Calu3 (cell line): ENCODE data around the gene PLEKHH1. TPM values are rescaled to one million over a fixed set of nuclear protein-coding genes. Genes with fewer than 3 reads are reported as not detected.
A peak's percentile ranks its signal among the peaks of the same experiment; 100 is the strongest.

Source experiments
- BruUV-seq: library from RNA; stranded (reverse); fragments of 400-500 nt; replicated peaks from 2 replicates; lab custom pipeline; 2021; lab: Mats Ljungman, UMichigan
- CTCF ChIA-PET: fragments of 300-600 bp; sonication (Branson Sonifier 250); formaldehyde crosslinking; loops from one replicate; lab custom pipeline; 2022; ENCODE audit warnings: antibody characterized with exemption; lab: Charles Lee
- DNase-seq: peaks from one replicate; pipeline ENCODE4 v3.0.0; 2022
- H3K27ac Mint-ChIP-seq: one replicate; pipeline ENCODE4 v1.8.0; 2022; ENCODE audit warnings: mixed read lengths; ENCODE audit not compliant: unreplicated experiment
- H3K27me3 Mint-ChIP-seq: one replicate; pipeline ENCODE4 v1.8.0; 2022; ENCODE audit warnings: mixed read lengths; ENCODE audit not compliant: unreplicated experiment
- H3K36me3 Mint-ChIP-seq: one replicate; pipeline ENCODE4 v1.8.0; 2022; ENCODE audit warnings: mild to moderate bottlenecking, moderate library complexity, mixed read lengths; ENCODE audit not compliant: insufficient read depth, unreplicated experiment
- H3K4me1 Mint-ChIP-seq: one replicate; pipeline ENCODE4 v1.8.0; 2022; ENCODE audit warnings: mild to moderate bottlenecking, low read depth, mixed read lengths; ENCODE audit not compliant: unreplicated experiment
- H3K4me3 Mint-ChIP-seq: one replicate; pipeline ENCODE4 v1.8.0; 2022; ENCODE audit warnings: mild to moderate bottlenecking, low read depth, moderate library complexity, mixed read lengths; ENCODE audit not compliant: unreplicated experiment
- H3K9me3 Mint-ChIP-seq: one replicate; pipeline ENCODE4 v1.8.0; 2022; ENCODE audit warnings: low read depth, mixed read lengths; ENCODE audit not compliant: unreplicated experiment
- CTCF ChIP-seq: fragments of 200-600 bp; IDR thresholded peaks from one replicate; pipeline ENCODE4 v1.8.0; 2022; ENCODE audit warnings: antibody characterized with exemption; ENCODE audit not compliant: unreplicated experiment
- intact Hi-C: fragments of 100-400 bp; cut with micrococcal nuclease; formaldehyde crosslinking; loops from one replicate; pipeline ENCODE4 v1.10.0; 2022; ENCODE audit not compliant: unreplicated experiment
- total RNA-seq: library from RNA; stranded (reverse); gene quantifications from 2 replicates; pipeline ENCODE4 v1.2.3, GENCODE V29; 2022

Gene PLEKHH1
- total RNA-seq, 1 experiment from 2014 or later = 11.8 TPM

GRCh38 chr14:67581643-67582042 is 48.6 kb downstream of the PLEKHH1 start:
- Mint-ChIP-seq H3K27me3 (no peaks in the 10 kb centered on the region), H3K36me3 (peaks cover 5% of the 10 kb centered on the region)
- CTCF ChIA-PET = interaction anchor here (0.6 to 3.6 kb wide), 4 partner anchors 10 to 123 kb away, joined by 3 to 31 read pairs (median 7); partner anchors contain the start of gene PIGH

GRCh38 chr14:67582061-67582460 is 49.0 kb downstream of the PLEKHH1 start:
- H3K9me3 Mint-ChIP-seq = no peaks in the 10 kb centered on the region
- H3K27me3 Mint-ChIP-seq = no peaks in the 10 kb centered on the region
- no peak for TF ChIP-seq CTCF
- no TSS peak for BruUV-seq
- intact Hi-C loops = no loop called here
- H3K27ac Mint-ChIP-seq = no peak overlapping the region
- no peak overlapping the region for H3K4me3 Mint-ChIP-seq
- CTCF ChIA-PET = interaction anchor here (3.2 to 3.6 kb wide), 2 partner anchors 55 to 122 kb away, joined by 11 to 31 read pairs; no protein-coding TSS in a partner anchor
- no peak for DNase-seq
- no peaks in the 10 kb centered on the region for H3K4me1 Mint-ChIP-seq
- H3K36me3 Mint-ChIP-seq = peaks cover 6% of the 10 kb centered on the region

More at GRCh38 chr14:67581643-67582042, 48.6 kb downstream of the PLEKHH1 start:
- no TSS peak for BruUV-seq
- no peak for TF ChIP-seq CTCF
- no peaks in the 10 kb centered on the region for H3K9me3 Mint-ChIP-seq
- H3K27ac Mint-ChIP-seq = no peak overlapping the region
- intact Hi-C loops = no loop called here
- no peak overlapping the region for H3K4me3 Mint-ChIP-seq
- no peaks in the 10 kb centered on the region for H3K4me1 Mint-ChIP-seq
- no peak for DNase-seq

- Mint-ChIP-seq H3K27ac (no peak overlapping the region), H3K4me3 (no peak overlapping the region), H3K27me3 (no peaks in the 10 kb centered on the region), H3K4me1 (no peaks in the 10 kb centered on the region), H3K36me3 (peaks cover 6% of the 10 kb centered on the region), H3K9me3 (no peaks in the 10 kb centered on the region)
- TF ChIP-seq CTCF = peak; percentile 45
- peak; percentile 70 for DNase-seq
- BruUV-seq = no TSS peak
- intact Hi-C loops = loop anchor here (1.0 kb wide), 2 partner anchors 83 to 120 kb away; no protein-coding TSS in a partner anchor
- CTCF ChIA-PET = interaction anchor here (0.5 to 3.6 kb wide), 8 partner anchors 13 to 1064 kb away, joined by 3 to 31 read pairs (median 4); partner anchors contain the start of gene PIGH
Measured at GRCh38 chr14:67583711-67584644, 50.9 kb downstream of the PLEKHH1 start.

- Mint-ChIP-seq H3K27ac (no peak overlapping the region), H3K27me3 (no peaks in the 10 kb centered on the region), H3K9me3 (no peaks in the 10 kb centered on the region), H3K4me3 (no peak overlapping the region), H3K4me1 (no peaks in the 10 kb centered on the region), H3K36me3 (peaks cover 6% of the 10 kb centered on the region)
- no peak for DNase-seq
- CTCF ChIA-PET = interaction anchor here (0.6 to 3.6 kb wide), 4 partner anchors 34 to 119 kb away, joined by 4 to 31 read pairs (median 10); no protein-coding TSS in a partner anchor
- no peak for TF ChIP-seq CTCF
- no TSS peak for BruUV-seq
- intact Hi-C loops = loop anchor here (1.0 kb wide), 2 partner anchors 82 to 119 kb away; no protein-coding TSS in a partner anchor
Measured at GRCh38 chr14:67584978-67585377, 51.9 kb downstream of the PLEKHH1 start.
